Activated T-cell treated with anti-CD3 and anti-CD28 coated beads, Interleukin-2, amount 50 U/mL, for 4 hours (primary cell): ENCODE measurements around the gene SPATA31C2. TPM values are rescaled to one million over a fixed set of nuclear protein-coding genes. Genes with fewer than 3 reads are reported as not detected.

Experiments used
- ATAC-seq, 2 donors: fragments of 200-7000 bp; cut with Tn5 transposase; one replicate each; pipeline ENCODE4 v1.10.0; 2021
- DNase-seq: peaks from one replicate; pipeline ENCODE4 v3.0.0-alpha.2; 2020
- H3K27me3 Mint-ChIP-seq: one replicate; pipeline ENCODE4 v1.8.0; 2021; ENCODE audit warnings: low read depth, mixed read lengths
- H3K36me3 Mint-ChIP-seq: one replicate; pipeline ENCODE4 v1.8.0; 2022; ENCODE audit warnings: mixed read lengths; ENCODE audit not compliant: insufficient read depth
- H3K4me1 Mint-ChIP-seq: one replicate; pipeline ENCODE4 v1.8.0; 2021; ENCODE audit warnings: low read depth, mixed read lengths
- H3K4me3 Mint-ChIP-seq: one replicate; pipeline ENCODE4 v1.8.0; 2021; ENCODE audit warnings: mild to moderate bottlenecking, moderate library complexity, mixed read lengths
- H3K9me3 Mint-ChIP-seq: one replicate; pipeline ENCODE4 v1.8.0; 2021; ENCODE audit warnings: mixed read lengths
- total RNA-seq, 3 donors: library from RNA; stranded (reverse); gene quantifications; one replicate each; pipeline ENCODE4 v1.2.1, GENCODE V29; 2021

SPATA31C2 gene
- total RNA-seq, 3 donors from 2014 or later, result 0.13 TPM; not detected in 2

GRCh38 chr9:88108779-88109178, 29.5 kb downstream of the SPATA31C2 start:
- Mint-ChIP-seq H3K27me3 (peaks cover 25% of the 10 kb centered on the region), H3K4me3 (no peak overlapping the region), H3K36me3 (no peaks in the 10 kb centered on the region), H3K9me3 (no peaks in the 10 kb centered on the region), H3K4me1 (no peaks in the 10 kb centered on the region)
- DNase-seq (no peak), ATAC-seq (no peak)

GRCh38 chr9:88106492-88106891, 31.8 kb downstream of the SPATA31C2 start:
- no peak for DNase-seq
- Mint-ChIP-seq H3K27me3 (peaks cover 27% of the 10 kb centered on the region), H3K4me1 (no peaks in the 10 kb centered on the region), H3K9me3 (no peaks in the 10 kb centered on the region), H3K4me3 (no peak overlapping the region), H3K36me3 (no peaks in the 10 kb centered on the region)
- peak in 1 of 2 donors; percentile 58 for ATAC-seq

- no peak overlapping the region for H3K4me3 Mint-ChIP-seq
- DNase-seq (no peak), ATAC-seq (no peak)
- peaks cover 2% of the 10 kb centered on the region for H3K27me3 Mint-ChIP-seq
- no peaks in the 10 kb centered on the region for H3K4me1 Mint-ChIP-seq
- no peaks in the 10 kb centered on the region for H3K36me3 Mint-ChIP-seq
- H3K9me3 Mint-ChIP-seq, result no peaks in the 10 kb centered on the region
Measured at GRCh38 chr9:88092797-88093331, 45.4 kb downstream of the SPATA31C2 start.

- no peaks in the 10 kb centered on the region for H3K4me1 Mint-ChIP-seq
- DNase-seq, result no peak
- H3K9me3 Mint-ChIP-seq, result no peaks in the 10 kb centered on the region
- no peaks in the 10 kb centered on the region for H3K36me3 Mint-ChIP-seq
- no peak for ATAC-seq
- peaks cover 2% of the 10 kb centered on the region for H3K27me3 Mint-ChIP-seq
- no peak overlapping the region for H3K4me3 Mint-ChIP-seq
Measured at GRCh38 chr9:88090151-88090581, 48.1 kb downstream of the SPATA31C2 start.

- Mint-ChIP-seq H3K4me1 (no peaks in the 10 kb centered on the region), H3K4me3 (no peak overlapping the region), H3K9me3 (peaks cover under 1% of the 10 kb centered on the region), H3K27me3 (no peaks in the 10 kb centered on the region), H3K36me3 (no peaks in the 10 kb centered on the region)
- ATAC-seq (no peak), DNase-seq (no peak)
Measured at GRCh38 chr9:88087906-88088305, 50.4 kb downstream of the SPATA31C2 start.

DNA sequence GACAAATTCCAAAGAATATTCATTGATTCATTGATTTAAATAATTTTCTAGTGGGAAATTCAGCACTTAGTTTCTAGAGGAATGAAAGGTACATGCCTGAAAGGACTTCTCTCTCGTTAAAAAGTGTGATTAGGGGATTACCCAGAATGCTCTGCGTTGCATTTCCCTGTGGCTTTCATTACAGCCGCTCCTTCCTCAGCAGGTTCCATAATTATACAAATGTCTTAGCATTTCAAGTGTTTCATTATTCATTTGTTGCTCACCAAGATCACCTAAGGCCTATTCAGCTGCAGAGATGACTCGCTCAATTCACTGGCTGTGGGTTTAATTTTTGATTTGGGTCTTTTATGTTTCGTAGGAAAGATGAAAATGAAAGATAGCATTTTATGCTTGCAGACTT, 52.8 kb downstream of the SPATA31C2 start:
- Mint-ChIP-seq H3K4me1 (no peaks in the 10 kb centered on the region), H3K9me3 (peaks cover 6% of the 10 kb centered on the region), H3K36me3 (no peaks in the 10 kb centered on the region), H3K27me3 (no peaks in the 10 kb centered on the region), H3K4me3 (no peak overlapping the region)
- DNase-seq, result no peak
- ATAC-seq, result no peak

DNA sequence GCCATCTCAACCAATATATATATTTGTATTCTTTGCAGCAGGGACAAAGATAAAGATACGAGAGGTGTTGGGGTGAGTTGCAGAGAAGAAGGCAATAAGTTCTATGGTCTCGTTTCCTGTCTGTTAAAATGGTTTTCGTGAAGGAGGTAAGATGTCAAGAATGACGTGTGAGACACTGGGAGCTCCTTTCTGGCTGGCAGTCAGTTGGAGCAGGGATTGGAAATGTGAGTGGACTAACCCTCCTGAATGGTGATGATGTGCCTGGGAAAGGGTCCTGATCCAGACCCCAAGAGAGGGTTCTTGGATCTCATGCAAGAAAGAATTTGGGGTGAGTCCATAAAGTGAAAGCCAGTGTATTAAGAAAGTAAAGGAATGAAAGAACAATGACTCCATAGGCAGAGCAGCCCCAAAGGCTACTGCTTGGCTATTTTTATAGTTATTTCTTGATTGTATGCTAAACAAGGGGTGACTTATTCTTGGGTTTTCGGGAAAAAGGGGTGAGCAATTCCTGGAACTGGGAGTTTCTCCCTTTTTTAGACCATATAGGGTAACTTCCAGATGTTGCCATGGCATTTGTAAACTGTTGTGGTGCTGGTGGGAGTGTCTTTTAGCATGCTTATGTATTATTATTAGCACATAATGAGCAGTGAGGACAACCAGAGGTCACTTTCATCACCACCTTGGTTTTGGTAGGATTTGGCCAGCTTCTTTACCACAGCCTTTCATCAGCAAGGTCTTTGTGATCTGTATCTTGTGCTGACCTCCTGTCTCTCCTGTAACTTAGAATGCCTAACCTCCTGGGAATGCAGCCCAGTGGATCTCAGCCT, 53.7 kb downstream of the SPATA31C2 start:
- ATAC-seq, result no peak
- H3K9me3 Mint-ChIP-seq, result peaks cover 6% of the 10 kb centered on the region
- no peaks in the 10 kb centered on the region for H3K4me1 Mint-ChIP-seq
- no peak overlapping the region for H3K4me3 Mint-ChIP-seq
- H3K27me3 Mint-ChIP-seq, result no peaks in the 10 kb centered on the region
- DNase-seq, result no peak
- no peaks in the 10 kb centered on the region for H3K36me3 Mint-ChIP-seq

Other genes starting within 250 kb of the SPATA31C2 start
- gene SPATA31C1, start 220.5 kb downstream of the SPATA31C2 start, total RNA-seq, result not detected
- 1 to 10 TPM; 4.0 to 5.3 (median 5.3) TPM for gene CDK20, start 163.9 kb downstream of the SPATA31C2 start, total RNA-seq
- gene SPIN1, start 250.0 kb upstream of the SPATA31C2 start, total RNA-seq, result 10 to 100 TPM; 16.2 to 17.8 (median 16.3) TPM